GM10847 (cell line): ENCODE data around the gene ST7L.

Experiments used
- POLR2A ChIP-seq: IDR thresholded peaks from 2 replicates; pipeline ENCODE4 v1.6.1; 2011; ENCODE audit not compliant: insufficient read length; ENCODE audit errors: extremely low read depth

ST7L gene

GRCh38 chr1:112504661-112505399 lies 114.1 kb downstream of the ST7L start:
- TF ChIP-seq POLR2A: no peak

GRCh38 chr1:112504001-112504660 lies 114.8 kb downstream of the ST7L start:
- TF ChIP-seq POLR2A: no peak

- TF ChIP-seq POLR2A: no peak
Observed at GRCh38 chr1:112502826-112503225, 116.1 kb downstream of the ST7L start.

GRCh38 chr1:112501810-112502641 lies 116.9 kb downstream of the ST7L start:
- no peak for TF ChIP-seq POLR2A

GRCh38 chr1:112496290-112496689 lies 122.7 kb downstream of the ST7L start:
- no peak for TF ChIP-seq POLR2A

- no peak for TF ChIP-seq POLR2A
Observed at GRCh38 chr1:112493351-112493750, 125.6 kb downstream of the ST7L start.

GRCh38 chr1:112492076-112492475 lies 126.9 kb downstream of the ST7L start:
- no peak for TF ChIP-seq POLR2A

- TF ChIP-seq POLR2A: no peak
Observed at GRCh38 chr1:112488141-112488540, 130.8 kb downstream of the ST7L start.

GRCh38 chr1:112478314-112478713 lies 140.6 kb downstream of the ST7L start:
- no peak for TF ChIP-seq POLR2A

- TF ChIP-seq POLR2A: no peak
Observed at GRCh38 chr1:112477550-112477949, 141.4 kb downstream of the ST7L start.
